Peyer's patch (tissue), 4 donors: Measurements from ENCODE around the gene MAPK10. TPM values are rescaled to one million over a fixed set of nuclear protein-coding genes. Genes with fewer than 3 reads are reported as not detected.

Source experiments
- DNase-seq, 3 donors: peaks; one replicate each; pipeline ENCODE4 v3.0.0-alpha.2; 2017 to 2019
- H3K27ac ChIP-seq, 4 donors: fragments of 200-600 bp; sonication (generic); one replicate each; pipeline ENCODE4 v1.5.1; 2016 to 2019
- H3K27me3 ChIP-seq, 2 donors: fragments of 200-600 bp; sonication (generic); one replicate each; pipeline ENCODE4 v1.5.1; 2019
- H3K36me3 ChIP-seq, 3 donors: fragments of 200-600 bp; sonication (generic); one replicate each; pipeline ENCODE4 v1.5.1; 2016 to 2019
- H3K4me1 ChIP-seq, 4 donors: fragments of 200-600 bp; sonication (generic); one replicate each; pipeline ENCODE4 v1.5.1; 2016 to 2019
- H3K4me3 ChIP-seq, 4 donors: fragments of 200-600 bp; sonication (generic); 1 replicate in 3 of 4; 2 replicates in 1 of 4; pipeline ENCODE4 v1.5.1; 2016 to 2019; ENCODE audit warnings: mild to moderate bottlenecking in 1 of 4
- H3K9me3 ChIP-seq, 4 donors: fragments of 200-600 bp; sonication (generic); one replicate each; pipeline ENCODE4 v1.5.1; 2016 to 2019; ENCODE audit warnings: mild to moderate bottlenecking in 1 of 4
- CTCF ChIP-seq, 6 experiments: fragments of 450-650 bp in 4 of 6; fragments of 200-600 bp in 2 of 6; sonication (generic) in 1 of 6; IDR thresholded peaks; one replicate each; pipeline ENCODE4 v1.5.1; 2017 to 2019; ENCODE audit warnings: antibody characterized with exemption in 6 of 6, mild to moderate bottlenecking in 3 of 6, moderate library complexity in 1 of 6
- POLR2A ChIP-seq, 2 donors: fragments of 450-650 bp; IDR thresholded peaks; one replicate each; pipeline ENCODE4 v1.5.1; 2017; ENCODE audit warnings: antibody characterized with exemption in 2 of 2, mild to moderate bottlenecking in 2 of 2, moderate library complexity in 2 of 2
- small RNA-seq, 2 donors: library from RNA; depleted of rRNA; stranded (forward); fragments of <200 nt; gene quantifications; one replicate each; pipeline ENCODE3, GENCODE V24; 2016
- total RNA-seq, 4 donors: library from RNA; depleted of rRNA; stranded (reverse); fragments of >200 nt; gene quantifications; one replicate each; pipeline ENCODE4 v1.1.0, GENCODE V29; 2016

MAPK10 gene
- total RNA-seq, 4 donors from 2014 or later = 1.8 to 35.5 (median 7.3) TPM

GRCh38 chr4:85951099-85951498 is 408.8 kb downstream of the MAPK10 start:
- no peaks in the 10 kb centered on the region for H3K27me3 ChIP-seq
- no peak for DNase-seq
- H3K36me3 ChIP-seq = no peaks in the 10 kb centered on the region
- peaks cover 0 to 6% (median 0%) of the 10 kb centered on the region in 4 donors for H3K4me1 ChIP-seq
- TF ChIP-seq CTCF (IDR thresholded peaks at IDR 0.05) (no peak), POLR2A (IDR thresholded peaks at IDR 0.05) (no peak)
- H3K4me3 ChIP-seq = no peak overlapping the region
- no peak overlapping the region for H3K27ac ChIP-seq
- H3K9me3 ChIP-seq = no peaks in the 10 kb centered on the region

- no peak for DNase-seq
- no peaks in the 10 kb centered on the region for H3K9me3 ChIP-seq
- H3K27me3 ChIP-seq = no peaks in the 10 kb centered on the region
- no peak overlapping the region for H3K27ac ChIP-seq
- TF ChIP-seq CTCF (IDR thresholded peaks at IDR 0.05) (no peak), POLR2A (IDR thresholded peaks at IDR 0.05) (no peak)
- no peak overlapping the region for H3K4me3 ChIP-seq
- H3K4me1 ChIP-seq = no peaks in the 10 kb centered on the region
- no peaks in the 10 kb centered on the region for H3K36me3 ChIP-seq
Measured at GRCh38 chr4:85946821-85947220, 413.0 kb downstream of the MAPK10 start.

- Histone ChIP-seq H3K9me3 (no peaks in the 10 kb centered on the region), H3K27ac (no peak overlapping the region), H3K4me3 (no peak overlapping the region), H3K36me3 (no peaks in the 10 kb centered on the region), H3K4me1 (no peaks in the 10 kb centered on the region), H3K27me3 (no peaks in the 10 kb centered on the region)
- TF ChIP-seq POLR2A (IDR thresholded peaks at IDR 0.05) (no peak), CTCF (IDR thresholded peaks at IDR 0.05) (no peak)
- no peak for DNase-seq
Measured at GRCh38 chr4:85942107-85942506, 417.7 kb downstream of the MAPK10 start.

GRCh38 chr4:85940151-85940550 is 419.7 kb downstream of the MAPK10 start:
- Histone ChIP-seq H3K27me3 (no peaks in the 10 kb centered on the region), H3K27ac (no peak overlapping the region), H3K4me3 (no peak overlapping the region), H3K4me1 (no peaks in the 10 kb centered on the region), H3K36me3 (no peaks in the 10 kb centered on the region), H3K9me3 (no peaks in the 10 kb centered on the region)
- DNase-seq = no peak
- no peak for TF ChIP-seq CTCF (IDR thresholded peaks at IDR 0.05)
- no peak for TF ChIP-seq POLR2A (IDR thresholded peaks at IDR 0.05)

Small RNA genes lying within 50 kb of the gene (small RNA-seq; reads per million reads assigned to genes)
- 0 reads per million in 2 donors for gene RN7SKP96

Other genes starting within 250 kb of the MAPK10 start
- 10 to 100 TPM in 2 of 4 donors, 1 to 10 TPM in 2; 2.9 to 14.9 (median 8.3) TPM for gene PTPN13, start 234.3 kb upstream of the MAPK10 start, total RNA-seq